Neural cell (in vitro differentiated cells): ENCODE results near the gene NR5A2.

Experiments
- CTCF ChIP-seq: fragments of 450-650 bp; IDR thresholded peaks from 2 replicates; pipeline ENCODE4 v1.5.1; 2014; ENCODE audit warnings: antibody characterized with exemption, mild to moderate bottlenecking, moderate library complexity; ENCODE audit not compliant: poor library complexity, severe bottlenecking
- MXI1 ChIP-seq: fragments of 450-650 bp; conservative IDR thresholded peaks from 2 replicates; pipeline ENCODE4 v1.6.1; 2014; ENCODE audit warnings: antibody characterized with exemption, mild to moderate bottlenecking; ENCODE audit not compliant: poor library complexity, severe bottlenecking
- POLR2AphosphoS5 ChIP-seq: IDR thresholded peaks from 2 replicates; pipeline ENCODE4 v1.6.1; 2012
- SMC3 ChIP-seq: fragments of 450-650 bp; conservative IDR thresholded peaks from 2 replicates; pipeline ENCODE4 v1.6.1; 2014; ENCODE audit warnings: antibody characterized with exemption, mild to moderate bottlenecking, moderate library complexity; ENCODE audit not compliant: poor library complexity
- TAF1 ChIP-seq: IDR thresholded peaks from 2 replicates; pipeline ENCODE4 v1.6.1; 2012; ENCODE audit warnings: low read depth

DNA sequence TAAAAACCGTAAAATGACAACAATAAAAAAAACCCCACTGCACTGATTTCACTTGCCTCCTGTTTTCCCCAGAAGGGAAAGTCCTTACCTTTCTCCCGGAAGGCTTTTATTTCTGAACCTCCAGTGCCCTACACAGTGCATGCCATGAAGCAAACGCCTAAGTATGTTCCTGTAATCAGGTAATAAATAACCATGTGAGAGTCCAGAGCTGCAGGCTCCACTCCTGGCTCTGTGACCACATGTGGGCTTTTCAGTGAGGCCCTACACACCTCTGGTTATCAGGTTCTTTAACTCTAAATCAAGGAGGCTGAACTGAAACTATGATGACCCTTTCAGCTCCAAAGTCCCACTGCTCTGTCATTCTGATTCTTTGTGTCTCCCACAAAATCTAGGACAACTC lies 20.8 kb upstream of the NR5A2 start:
- TF ChIP-seq CTCF (no peak), MXI1 (no peak), TAF1 (no peak), POLR2AphosphoS5 (no peak), SMC3 (no peak)
